ES-I3 (cell line): ENCODE data around the gene SLC1A4.
"Not testable (repeated sequence)": the region's sequence is repeated elsewhere in the genome, so short reads cannot be mapped to it uniquely, and the experiment has no call there.

Experiments used
- H3K36me3 ChIP-seq: 2 replicates; pipeline ENCODE4 v1.6.1; 2013; ENCODE audit warnings: mild to moderate bottlenecking, low read length, control low read depth, moderate library complexity; ENCODE audit not compliant: insufficient read depth
- H3K4me1 ChIP-seq: 2 replicates; pipeline ENCODE4 v1.6.1; 2013; ENCODE audit warnings: mild to moderate bottlenecking, control low read depth, low read length; ENCODE audit not compliant: insufficient read depth
- H3K9ac ChIP-seq: 2 replicates; pipeline ENCODE4 v1.6.1; 2013; ENCODE audit warnings: low read depth, mild to moderate bottlenecking, low read length, moderate library complexity
- H3K9me3 ChIP-seq: 2 replicates; pipeline ENCODE4 v1.6.1; 2013; ENCODE audit warnings: mild to moderate bottlenecking, low read length, moderate library complexity; ENCODE audit not compliant: control insufficient read depth, insufficient read depth

Gene SLC1A4

GRCh38 chr2:64992218-64992617 lies 3.0 kb downstream of the SLC1A4 start:
- Histone ChIP-seq H3K9me3 (no peaks in the 10 kb centered on the region), H3K36me3 (no peaks in the 10 kb centered on the region), H3K4me1 (no peaks in the 10 kb centered on the region), H3K9ac (no peak overlapping the region)

- H3K9ac ChIP-seq = no peak overlapping the region
- no peaks in the 10 kb centered on the region for H3K9me3 ChIP-seq
- no peaks in the 10 kb centered on the region for H3K4me1 ChIP-seq
- H3K36me3 ChIP-seq = no peaks in the 10 kb centered on the region
Measured at GRCh38 chr2:64992990-64993389, 3.8 kb downstream of the SLC1A4 start.

GRCh38 chr2:64995041-64995440 lies 5.8 kb downstream of the SLC1A4 start:
- Histone ChIP-seq H3K36me3 (no peaks in the 10 kb centered on the region), H3K9ac (no peak overlapping the region), H3K4me1 (no peaks in the 10 kb centered on the region), H3K9me3 (no peaks in the 10 kb centered on the region)

- no peaks in the 10 kb centered on the region for H3K36me3 ChIP-seq
- H3K9ac ChIP-seq = no peak overlapping the region
- no peaks in the 10 kb centered on the region for H3K4me1 ChIP-seq
- H3K9me3 ChIP-seq = no peaks in the 10 kb centered on the region
Measured at GRCh38 chr2:64996871-64997307, 7.7 kb downstream of the SLC1A4 start.

GRCh38 chr2:64998658-64999061 lies 9.5 kb downstream of the SLC1A4 start:
- H3K36me3 ChIP-seq = no peaks in the 10 kb centered on the region
- H3K4me1 ChIP-seq = no peaks in the 10 kb centered on the region

GRCh38 chr2:64999754-65000153 lies 10.6 kb downstream of the SLC1A4 start:
- Histone ChIP-seq H3K9ac (no peak overlapping the region), H3K9me3 (no peaks in the 10 kb centered on the region), H3K36me3 (no peaks in the 10 kb centered on the region), H3K4me1 (no peaks in the 10 kb centered on the region)

More at GRCh38 chr2:64998658-64999061, 9.5 kb downstream of the SLC1A4 start:
- Histone ChIP-seq H3K9ac (no peak overlapping the region), H3K9me3 (no peaks in the 10 kb centered on the region)

GRCh38 chr2:65000644-65001043 lies 11.4 kb downstream of the SLC1A4 start:
- Histone ChIP-seq H3K9ac (no peak overlapping the region), H3K36me3 (no peaks in the 10 kb centered on the region), H3K4me1 (no peaks in the 10 kb centered on the region), H3K9me3 (no peaks in the 10 kb centered on the region)

GRCh38 chr2:65003037-65003436 lies 13.8 kb downstream of the SLC1A4 start:
- no peaks in the 10 kb centered on the region for H3K9me3 ChIP-seq

GRCh38 chr2:65004232-65004631 lies 15.0 kb downstream of the SLC1A4 start:
- H3K4me1 ChIP-seq, H3K9ac ChIP-seq, H3K9me3 ChIP-seq, H3K36me3 ChIP-seq: not testable (repeated sequence)

More at GRCh38 chr2:65003037-65003436, 13.8 kb downstream of the SLC1A4 start:
- Histone ChIP-seq H3K36me3 (no peaks in the 10 kb centered on the region), H3K9ac (no peak overlapping the region), H3K4me1 (no peaks in the 10 kb centered on the region)

GRCh38 chr2:65013776-65014175 lies 24.6 kb downstream of the SLC1A4 start:
- no peaks in the 10 kb centered on the region for H3K9me3 ChIP-seq
- H3K4me1 ChIP-seq = no peaks in the 10 kb centered on the region; the same call in 1 of the 2 replicates
- no peak overlapping the region for H3K9ac ChIP-seq
- no peaks in the 10 kb centered on the region for H3K36me3 ChIP-seq

GRCh38 chr2:65015731-65016130 lies 26.5 kb downstream of the SLC1A4 start:
- Histone ChIP-seq H3K36me3 (no peaks in the 10 kb centered on the region), H3K9me3 (no peaks in the 10 kb centered on the region), H3K4me1 (no peaks in the 10 kb centered on the region; the same call in 1 of the 2 replicates), H3K9ac (no peak overlapping the region)

- no peak overlapping the region for H3K9ac ChIP-seq
- H3K4me1 ChIP-seq = no peaks in the 10 kb centered on the region; the same call in 1 of the 2 replicates
- H3K36me3 ChIP-seq = no peaks in the 10 kb centered on the region
- H3K9me3 ChIP-seq = no peaks in the 10 kb centered on the region
Measured at GRCh38 chr2:65016789-65017188, 27.6 kb downstream of the SLC1A4 start.

GRCh38 chr2:65017335-65017734 lies 28.1 kb downstream of the SLC1A4 start:
- H3K4me1 ChIP-seq = no peaks in the 10 kb centered on the region; the same call in 1 of the 2 replicates
- H3K9me3 ChIP-seq = no peaks in the 10 kb centered on the region
- no peaks in the 10 kb centered on the region for H3K36me3 ChIP-seq
- no peak overlapping the region for H3K9ac ChIP-seq

- Histone ChIP-seq H3K36me3 (no peaks in the 10 kb centered on the region), H3K4me1 (no peaks in the 10 kb centered on the region; the same call in 1 of the 2 replicates), H3K9me3 (no peaks in the 10 kb centered on the region), H3K9ac (no peak overlapping the region)
Measured at GRCh38 chr2:65018141-65018582, 29.0 kb downstream of the SLC1A4 start.

GRCh38 chr2:65019010-65019409 lies 29.8 kb downstream of the SLC1A4 start:
- H3K9ac ChIP-seq = no peak overlapping the region

More at GRCh38 chr2:65019010-65019409, 29.8 kb downstream of the SLC1A4 start:
- no peaks in the 10 kb centered on the region for H3K9me3 ChIP-seq
- no peaks in the 10 kb centered on the region for H3K36me3 ChIP-seq
- no peaks in the 10 kb centered on the region; the same call in 1 of the 2 replicates for H3K4me1 ChIP-seq
